CD4-positive, CD25-positive, alpha-beta regulatory T cell (primary cell): ENCODE measurements around the gene APOL3. TPM values are rescaled to one million over a fixed set of nuclear protein-coding genes. Genes with fewer than 3 reads are reported as not detected.
"Not testable (repeated sequence)": the region's sequence is repeated elsewhere in the genome, so short reads cannot be mapped to it uniquely, and the experiment has no call there.

Experiments
- ATAC-seq, 2 donors: fragments of 150-1000 bp; cut with Tn5 transposase; one replicate each; pipeline ENCODE4 v1.10.0; 2021; ENCODE audit warnings: low read depth in 2 of 2, moderate number of reproducible peaks in 2 of 2, moderate library complexity in 1 of 2
- DNase-seq, 3 donors: peaks; one replicate each; pipeline versions ENCODE4 v3.0.0 to v3.0.0-alpha.2; 2012 to 2022; ENCODE audit warnings: mixed read lengths in 1 of 3
- H3K27ac ChIP-seq: one replicate; pipeline ENCODE4 v1.7.0; 2013; ENCODE audit warnings: mild to moderate bottlenecking, low read length; ENCODE audit not compliant: insufficient read depth, poor library complexity, severe bottlenecking
- H3K27me3 ChIP-seq: one replicate; pipeline ENCODE4 v1.7.0; 2013; ENCODE audit warnings: low read length; ENCODE audit not compliant: control insufficient read depth, insufficient read depth
- H3K36me3 ChIP-seq: one replicate; pipeline ENCODE4 v1.7.0; 2013; ENCODE audit warnings: mild to moderate bottlenecking, low read length, moderate library complexity; ENCODE audit not compliant: control insufficient read depth, insufficient read depth
- H3K4me1 ChIP-seq: 2 replicates; pipeline ENCODE4 v1.7.0; 2013; ENCODE audit warnings: mild to moderate bottlenecking, low read length; ENCODE audit not compliant: insufficient read depth, control insufficient read depth, poor library complexity, severe bottlenecking
- H3K4me3 ChIP-seq: one replicate; pipeline ENCODE4 v1.7.0; 2013; ENCODE audit warnings: low read depth, mild to moderate bottlenecking, low read length, moderate library complexity
- H3K9me3 ChIP-seq, 2 experiments: 1 replicate in 1 of 2; 2 replicates in 1 of 2; pipeline ENCODE4 v1.7.0; 2013; ENCODE audit warnings: low read length in 2 of 2, mild to moderate bottlenecking in 1 of 2, moderate library complexity in 1 of 2; ENCODE audit not compliant: control insufficient read depth in 2 of 2
- H3K27ac Mint-ChIP-seq, 3 donors: one replicate each; pipeline ENCODE4 v1.8.0; 2020 to 2022; ENCODE audit warnings: mild to moderate bottlenecking in 3 of 3, mixed read lengths in 3 of 3, moderate library complexity in 2 of 3
- H3K27me3 Mint-ChIP-seq: one replicate; pipeline ENCODE4 v1.8.0; 2022; ENCODE audit warnings: mild to moderate bottlenecking, mixed read lengths
- H3K36me3 Mint-ChIP-seq: one replicate; pipeline ENCODE4 v1.8.0; 2020; ENCODE audit warnings: mixed read lengths
- H3K4me1 Mint-ChIP-seq, 4 donors: one replicate each; pipeline ENCODE4 v1.8.0; 2020 to 2022; ENCODE audit warnings: mixed read lengths in 4 of 4, mild to moderate bottlenecking in 1 of 4
- H3K4me3 Mint-ChIP-seq, 4 donors: one replicate each; pipeline ENCODE4 v1.8.0; 2020 to 2022; ENCODE audit warnings: mild to moderate bottlenecking in 4 of 4, mixed read lengths in 4 of 4, moderate library complexity in 3 of 4
- H3K9me3 Mint-ChIP-seq, 7 donors: one replicate each; pipeline ENCODE4 v1.8.0; 2020 to 2022; ENCODE audit warnings: mixed read lengths in 7 of 7, mild to moderate bottlenecking in 3 of 7, moderate library complexity in 2 of 7
- polyA plus RNA-seq, 4 donors: library from polyadenylated mRNA; unstranded; fragments of 300-500 nt; fragmentation: Illumina TruSeq; gene quantifications; one replicate each; pipeline ENCODE4 v1.2.3, GENCODE V29; 2021
- total RNA-seq: library from RNA; stranded (reverse); gene quantifications from one replicate; pipeline ENCODE4 v1.2.3, GENCODE V29; 2022

The APOL3 gene
- total and polyA plus RNA-seq, 5 donors from 2014 or later: 62.5 to 177 (median 69.0) TPM

GRCh38 chr22:36104988-36105387 lies 55.6 kb downstream of the APOL3 start:
- H3K4me3 ChIP-seq: no peak overlapping the region
- Mint-ChIP-seq H3K27ac (no peak overlapping the region), H3K4me1 (no peaks in the 10 kb centered on the region), H3K4me3 (no peak overlapping the region), H3K27me3 (peaks cover 5% of the 10 kb centered on the region), H3K9me3 (peaks cover 0 to 3% (median 0%) of the 10 kb centered on the region in 7 donors), H3K36me3 (no peaks in the 10 kb centered on the region)
- H3K27me3 ChIP-seq: peaks cover 5% of the 10 kb centered on the region
- ATAC-seq (no peak), DNase-seq (no peak)
- no peak overlapping the region for H3K27ac ChIP-seq
- H3K4me1 ChIP-seq: no peaks in the 10 kb centered on the region
- no peaks in the 10 kb centered on the region for H3K9me3 ChIP-seq
- H3K36me3 ChIP-seq: no peaks in the 10 kb centered on the region

- Mint-ChIP-seq H3K4me1 (no peaks in the 10 kb centered on the region), H3K9me3 (peaks cover 0 to 3% (median 0%) of the 10 kb centered on the region in 7 donors), H3K27ac (no peak overlapping the region), H3K36me3 (no peaks in the 10 kb centered on the region), H3K4me3 (no peak overlapping the region), H3K27me3 (peaks cover 11% of the 10 kb centered on the region)
- Histone ChIP-seq H3K4me3 (no peak overlapping the region), H3K27ac (no peak overlapping the region), H3K4me1 (no peaks in the 10 kb centered on the region), H3K27me3 (peaks cover 5% of the 10 kb centered on the region), H3K36me3 (no peaks in the 10 kb centered on the region), H3K9me3 (no peaks in the 10 kb centered on the region)
- ATAC-seq (no peak), DNase-seq (no peak)
Measured at GRCh38 chr22:36104435-36104834, 56.1 kb downstream of the APOL3 start.

GRCh38 chr22:36103891-36104290 lies 56.7 kb downstream of the APOL3 start:
- no peaks in the 10 kb centered on the region for H3K9me3 ChIP-seq
- Mint-ChIP-seq H3K36me3 (no peaks in the 10 kb centered on the region), H3K9me3 (peaks cover 0 to 3% (median 0%) of the 10 kb centered on the region in 7 donors), H3K27me3 (peaks cover 13% of the 10 kb centered on the region), H3K4me1 (no peaks in the 10 kb centered on the region), H3K4me3 (no peak overlapping the region), H3K27ac (peak overlapping the region in 1 of 3 donors; percentile 60)
- DNase-seq (no peak), ATAC-seq (no peak)
- H3K4me1 ChIP-seq: no peaks in the 10 kb centered on the region
- peaks cover 5% of the 10 kb centered on the region for H3K27me3 ChIP-seq
- no peak overlapping the region for H3K27ac ChIP-seq
- no peak overlapping the region for H3K4me3 ChIP-seq
- H3K36me3 ChIP-seq: no peaks in the 10 kb centered on the region

GRCh38 chr22:36102995-36103394 lies 57.6 kb downstream of the APOL3 start:
- Mint-ChIP-seq H3K27me3 (peaks cover 13% of the 10 kb centered on the region), H3K27ac (no peak overlapping the region), H3K36me3 (no peaks in the 10 kb centered on the region), H3K9me3 (peaks cover 0 to 3% (median 0%) of the 10 kb centered on the region in 7 donors), H3K4me3 (no peak overlapping the region), H3K4me1 (no peaks in the 10 kb centered on the region)
- DNase-seq: no peak
- no peak for ATAC-seq
- no peaks in the 10 kb centered on the region for H3K36me3 ChIP-seq
- H3K4me3 ChIP-seq: no peak overlapping the region
- no peak overlapping the region for H3K27ac ChIP-seq
- H3K4me1 ChIP-seq: no peaks in the 10 kb centered on the region
- H3K27me3 ChIP-seq: peaks cover 5% of the 10 kb centered on the region
- H3K9me3 ChIP-seq: no peaks in the 10 kb centered on the region

GRCh38 chr22:36101756-36102155 lies 58.8 kb downstream of the APOL3 start:
- H3K4me3 ChIP-seq: no peak overlapping the region
- H3K27ac ChIP-seq: no peak overlapping the region
- H3K36me3 ChIP-seq: no peaks in the 10 kb centered on the region
- H3K27ac Mint-ChIP-seq: no peak overlapping the region
- H3K27me3 Mint-ChIP-seq: peaks cover 18% of the 10 kb centered on the region
- no peaks in the 10 kb centered on the region for H3K4me1 ChIP-seq
- DNase-seq (no peak), ATAC-seq (no peak)
- H3K4me3 Mint-ChIP-seq: no peak overlapping the region
- H3K36me3 Mint-ChIP-seq: no peaks in the 10 kb centered on the region
- no peaks in the 10 kb centered on the region for H3K9me3 ChIP-seq
- H3K4me1 Mint-ChIP-seq: no peaks in the 10 kb centered on the region
- peaks cover 0 to 3% (median 0%) of the 10 kb centered on the region in 7 donors for H3K9me3 Mint-ChIP-seq
- peaks cover 5% of the 10 kb centered on the region for H3K27me3 ChIP-seq

GRCh38 chr22:36100908-36101307 lies 59.6 kb downstream of the APOL3 start:
- not testable (repeated sequence) for H3K9me3 ChIP-seq, H3K36me3 ChIP-seq, DNase-seq, H3K4me1 ChIP-seq, H3K9me3 Mint-ChIP-seq, H3K27ac Mint-ChIP-seq, H3K4me3 Mint-ChIP-seq, ATAC-seq, H3K36me3 Mint-ChIP-seq, H3K27ac ChIP-seq, H3K4me1 Mint-ChIP-seq, H3K27me3 ChIP-seq, H3K4me3 ChIP-seq
- peaks cover 18% of the 10 kb centered on the region for H3K27me3 Mint-ChIP-seq

- H3K4me3 Mint-ChIP-seq: no peak overlapping the region
Measured at GRCh38 chr22:36100134-36100824, 60.3 kb downstream of the APOL3 start.

GRCh38 chr22:36099561-36099960 lies 61.0 kb downstream of the APOL3 start:
- DNase-seq, H3K36me3 Mint-ChIP-seq, H3K4me1 ChIP-seq, H3K4me1 Mint-ChIP-seq, H3K27ac ChIP-seq, H3K36me3 ChIP-seq, H3K4me3 Mint-ChIP-seq, H3K27me3 ChIP-seq, ATAC-seq, H3K9me3 ChIP-seq, H3K9me3 Mint-ChIP-seq, H3K4me3 ChIP-seq, H3K27ac Mint-ChIP-seq: not testable (repeated sequence)
- H3K27me3 Mint-ChIP-seq: peaks cover 18% of the 10 kb centered on the region

More at GRCh38 chr22:36100134-36100824, 60.3 kb downstream of the APOL3 start:
- peaks cover 5% of the 10 kb centered on the region for H3K27me3 ChIP-seq
- DNase-seq (no peak), ATAC-seq (no peak)
- Mint-ChIP-seq H3K36me3 (no peaks in the 10 kb centered on the region), H3K27me3 (peaks cover 18% of the 10 kb centered on the region), H3K27ac (no peak overlapping the region), H3K9me3 (peaks cover 0 to 3% (median 0%) of the 10 kb centered on the region in 7 donors), H3K4me1 (no peaks in the 10 kb centered on the region)
- no peaks in the 10 kb centered on the region for H3K9me3 ChIP-seq
- H3K27ac ChIP-seq: no peak overlapping the region
- no peaks in the 10 kb centered on the region for H3K4me1 ChIP-seq
- H3K36me3 ChIP-seq: no peaks in the 10 kb centered on the region
- no peak overlapping the region for H3K4me3 ChIP-seq
